ENCODE data around the gene WFS1. TPM values are rescaled to one million over a fixed set of nuclear protein-coding genes. Genes with fewer than 3 reads are reported as not detected.

WFS1 gene
- total and polyA plus RNA-seq, 2 of the 4 experiments (the other 2 are of a cell fraction): 9.7 to 42.4 TPM

- DNase-seq: no peak
- Histone ChIP-seq H2AFZ (replicated peaks; ENCODE audit: low read length, poor library complexity) (no peak overlapping the region), H3K9ac (ENCODE audit: low read depth, low read length) (no peak overlapping the region), H4K91ac (ENCODE audit: insufficient read depth, low read depth, low read length) (no peak overlapping the region), H4K8ac (ENCODE audit: low read depth in 2 of 2, low read length in 2 of 2) (no peak overlapping the region), H3K4ac (ENCODE audit: low read depth, low read length) (no peak overlapping the region), H3K27me3 (ENCODE audit: control insufficient read depth, insufficient read depth, low read length) (peaks cover 10% of the 10 kb centered on the region), H3K23ac (ENCODE audit: low read depth, low read length) (no peak overlapping the region), H3K4me2 (ENCODE audit: low read depth, low read length) (no peak overlapping the region), H4K20me1 (ENCODE audit: insufficient read depth, low read length) (no peaks in the 10 kb centered on the region), H3K4me1 (ENCODE audit: control insufficient read depth, insufficient read depth, low read length) (peaks cover 2% of the 10 kb centered on the region; the same call in 1 of the 2 replicates), H3K9me1 (ENCODE audit: insufficient read depth, low read length) (no peaks in the 10 kb centered on the region), H2BK20ac (ENCODE audit: low read depth, low read length) (no peak overlapping the region), H4K5ac (ENCODE audit: low read depth, low read length) (no peak overlapping the region), H2BK5ac (ENCODE audit: low read depth, low read length, poor library complexity, severe bottlenecking) (no peak overlapping the region), H3K14ac (replicated peaks; ENCODE audit: low read depth, low read length) (no peak overlapping the region), H3K36me3 (ENCODE audit: control insufficient read depth, insufficient read depth, low read length) (no peaks in the 10 kb centered on the region), H3K56ac (ENCODE audit: extremely low read depth, insufficient read depth, low read length) (no peak overlapping the region), H2BK120ac (ENCODE audit: low read depth, low read length) (no peak overlapping the region), H2AK9ac (replicated peaks; ENCODE audit: low read depth, low read length, poor library complexity) (no peak overlapping the region), H2AK5ac (ENCODE audit: low read depth, low read length) (no peak overlapping the region), H3K9me3 (ENCODE audit: control insufficient read depth, insufficient read depth, low read length) (no peaks in the 10 kb centered on the region), H3K4me3 (ENCODE audit: insufficient read depth, low read depth, low read length) (no peak overlapping the region), H3K27ac (ENCODE audit: insufficient read depth, low read length) (no peak overlapping the region), H3K79me1 (ENCODE audit: low read depth in 1 of 2, low read length in 2 of 2) (no peaks in the 10 kb centered on the region), H2BK15ac (ENCODE audit: low read depth, low read length) (no peak overlapping the region), H3K18ac (ENCODE audit: low read depth, low read length) (no peak overlapping the region)
- dilution Hi-C loops (cut with HindIII; ENCODE audit: low sequenced_read_pairs, unreplicated experiment) (no loop called here), intact Hi-C loops (cut with micrococcal nuclease) (no loop called here), in situ Hi-C loops (cut with MboI; ENCODE audit: low sequenced_read_pairs) (no loop called here)
- ChIA-PET POLR2A (ENCODE audit: unreplicated experiment) (no interaction called here), CTCF (interaction anchor here (1.8 kb wide), 1 partner anchor 13 kb away, joined by 5 read pairs; no protein-coding TSS in a partner anchor)
- WGBS, 2 experiments (ENCODE audit: extremely low coverage in 2 of 2, insufficient read length in 1 of 2): 69% methylated on average over 15 of the region's 27 CpGs; no CpG with 5 or more reads in 1 of the 2 experiments
- TF ChIP-seq SMC3 (IDR thresholded peaks at IDR 0.05; ENCODE audit: low read depth, low read length): no peak
- BruUV-seq (replicated peaks): no TSS peak
- no peak for ATAC-seq (ENCODE audit: low read depth)
These were observed 75.6 kb downstream of the WFS1 start for GRCh38 chr4:6345096-6345830.

All from IMR-90 (cell line).